ENCODE data around the gene UCP2.
A peak's percentile ranks its signal among the peaks of the same experiment; 100 is the strongest.

The UCP2 gene

DNA sequence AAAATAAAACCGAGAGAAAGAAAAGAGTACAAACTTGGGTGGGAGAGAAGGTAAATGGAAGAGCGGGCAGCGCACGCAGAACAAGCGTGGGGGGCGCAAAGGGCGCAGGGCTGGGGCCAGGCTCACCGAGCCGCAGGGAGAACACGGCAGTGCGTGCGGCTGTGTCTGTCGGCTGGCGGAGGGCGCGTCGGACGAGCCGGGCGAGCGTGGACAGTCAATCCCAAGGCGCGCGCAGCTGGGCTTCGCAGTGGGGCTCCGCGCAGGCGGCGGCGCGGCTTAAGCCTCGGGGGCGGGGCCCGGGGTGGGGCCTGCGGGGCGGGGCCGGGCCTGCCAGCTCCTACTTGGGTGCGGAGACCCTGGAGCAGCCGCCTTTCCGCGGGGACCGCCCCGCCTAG is at the start of gene UCP2:
Gene UCP2, minus strand, starts transcription at position 249 of the 395 bp plus-strand sequence. CDS start 4,465 bp downstream, outside the sequence.
- peak; percentile 22 for DNase-seq

GRCh38 chr11:74030723-74031676 is 48.4 kb upstream of the UCP2 start:
- no peak for DNase-seq

GRCh38 chr11:74025467-74026166 is 43.0 kb upstream of the UCP2 start:
- DNase-seq, result no peak

DNA sequence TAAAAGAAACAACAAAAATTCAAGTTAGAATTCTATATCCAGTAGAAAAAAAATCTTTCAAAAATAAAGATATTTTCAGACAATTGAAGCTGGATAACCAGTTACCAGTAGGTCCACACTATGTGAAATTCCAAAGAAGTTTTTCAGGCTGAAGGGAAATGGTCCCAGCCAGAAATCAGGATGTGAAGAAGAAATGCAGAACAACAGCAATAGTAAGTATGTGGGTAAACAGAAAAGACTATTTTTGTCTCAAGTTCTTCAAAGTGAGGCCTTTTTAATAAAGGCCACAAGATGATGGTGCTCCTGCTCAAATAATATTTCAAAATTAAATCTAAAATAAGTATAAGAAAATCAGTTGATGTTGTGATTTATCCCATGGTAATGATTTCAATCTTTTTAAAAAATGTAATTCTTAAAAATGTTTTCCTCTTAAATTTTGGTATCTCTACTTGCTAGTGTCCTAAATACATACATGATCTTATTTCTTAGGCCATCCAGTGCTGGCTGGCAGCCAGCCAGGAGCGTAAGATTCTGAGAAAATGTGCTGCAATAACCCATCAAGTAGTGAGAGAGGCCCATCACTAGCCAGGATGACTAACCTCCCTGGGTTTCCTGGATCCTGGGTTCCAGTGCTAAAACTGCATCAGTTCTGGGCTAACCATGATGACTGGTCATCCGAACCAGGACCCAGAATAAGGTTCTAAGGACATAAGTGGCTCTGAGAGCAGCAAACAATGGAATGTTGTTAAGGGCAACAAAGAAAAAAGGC is 41.8 kb upstream of the UCP2 start:
- DNase-seq, result no peak

DNA sequence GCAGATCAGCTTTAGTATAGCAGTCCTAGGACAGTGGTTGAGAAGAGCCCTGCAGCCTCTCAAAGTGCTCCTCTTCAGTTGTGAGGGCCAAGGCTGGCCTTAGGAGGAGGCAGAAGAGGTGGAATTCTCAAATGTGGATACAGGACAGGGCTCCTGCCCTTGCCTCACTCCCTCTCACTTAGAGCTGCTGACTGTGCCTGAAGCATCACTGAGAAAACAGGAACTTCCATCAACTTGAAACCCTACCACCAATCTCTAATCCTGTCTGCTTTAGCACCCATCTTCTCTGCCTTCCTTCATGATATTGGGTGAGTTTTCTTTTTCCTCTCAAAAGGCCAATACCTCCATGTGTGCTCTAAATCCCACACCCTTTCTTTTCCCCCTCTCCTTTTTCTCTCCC is 40.6 kb upstream of the UCP2 start:
- DNase-seq, result no peak

GRCh38 chr11:74022546-74022945 is 39.9 kb upstream of the UCP2 start:
- DNase-seq, result no peak

GRCh38 chr11:74021998-74022397 is 39.4 kb upstream of the UCP2 start:
- no peak for DNase-seq

DNA sequence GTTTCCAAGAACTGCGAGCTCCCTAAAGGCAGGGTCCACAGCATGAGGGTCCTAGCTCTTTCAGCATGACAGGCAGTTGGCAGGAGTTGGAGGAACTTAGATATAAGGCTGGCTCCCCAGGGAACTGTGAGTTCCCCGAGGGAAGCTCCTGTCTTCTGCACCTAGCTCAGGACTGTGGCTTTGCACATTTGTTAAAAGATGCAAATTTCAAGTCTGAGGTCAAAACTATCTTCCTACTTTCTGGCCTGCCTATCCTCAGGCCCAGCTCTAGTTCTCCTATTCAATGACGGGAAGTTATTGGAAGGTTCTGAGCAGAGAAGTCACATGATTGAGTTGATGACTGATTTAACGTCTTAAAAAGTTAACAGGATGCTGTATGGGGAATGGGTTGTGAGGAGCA is 37.9 kb upstream of the UCP2 start:
- DNase-seq, result no peak

- no peak for DNase-seq
These were observed 37.2 kb upstream of the UCP2 start for GRCh38 chr11:74019860-74020259.

DNA sequence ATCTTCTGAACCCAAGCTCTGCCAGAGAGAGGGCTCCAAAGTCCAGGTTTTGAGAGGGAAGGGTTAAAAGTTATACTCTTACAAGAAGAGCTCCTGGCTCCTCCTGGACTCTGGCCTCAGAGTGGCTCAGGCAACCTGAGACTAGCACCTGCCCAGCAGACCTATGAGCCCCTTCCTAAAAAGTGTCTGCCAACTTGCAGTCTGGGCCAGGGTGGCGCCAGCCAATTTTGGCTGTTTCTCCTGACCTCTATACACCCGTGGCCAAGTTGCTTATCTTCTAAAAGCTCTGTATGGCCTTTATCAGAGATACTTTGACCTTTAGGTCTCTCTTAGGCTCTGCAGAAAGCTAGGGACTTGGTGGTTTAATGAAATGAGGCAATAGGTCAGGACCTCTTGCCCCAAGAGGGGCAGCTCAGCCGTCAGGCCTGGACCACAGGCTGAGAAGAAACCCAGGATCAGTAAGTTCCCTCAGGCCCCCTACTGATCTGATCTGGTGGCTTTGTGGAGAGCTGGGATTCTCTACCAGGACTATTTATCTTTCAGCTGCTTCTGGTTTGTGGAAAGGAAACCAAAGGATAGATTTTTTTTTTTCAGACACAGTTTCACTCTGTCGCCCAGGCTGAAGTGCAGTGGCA is 36.6 kb upstream of the UCP2 start:
- no peak for DNase-seq

GRCh38 chr11:74018331-74019005 is 35.8 kb upstream of the UCP2 start:
- no peak for DNase-seq

DNA sequence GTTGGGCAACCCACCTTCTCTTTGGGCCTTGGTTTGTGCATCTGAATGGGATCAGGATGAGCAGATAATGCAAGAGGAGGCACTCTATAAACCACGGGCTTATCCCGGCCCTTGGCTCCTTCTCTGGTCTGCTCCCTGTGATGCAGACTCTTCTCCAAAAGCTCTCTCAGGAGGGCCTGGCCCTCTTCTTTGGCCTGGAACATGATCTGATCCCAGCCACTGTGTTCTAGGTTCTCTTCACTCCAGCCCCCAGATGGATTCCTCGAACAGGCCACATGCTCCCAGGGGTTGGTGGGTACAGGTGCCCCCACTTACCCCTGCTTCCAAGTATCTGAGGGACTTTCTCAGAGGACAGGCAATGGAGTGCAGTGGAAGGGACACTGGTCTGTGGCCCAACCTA is 35.0 kb upstream of the UCP2 start:
- DNase-seq, result no peak

GRCh38 chr11:74015919-74016684 is 33.5 kb upstream of the UCP2 start:
- no peak for DNase-seq

- no peak for DNase-seq
These were observed 32.2 kb upstream of the UCP2 start for GRCh38 chr11:74014880-74015279.

GRCh38 chr11:74013141-74013540 is 30.5 kb upstream of the UCP2 start:
- DNase-seq, result no peak

GRCh38 chr11:74012074-74012809 is 29.6 kb upstream of the UCP2 start:
- no peak for DNase-seq

GRCh38 chr11:74011360-74012073 is 28.9 kb upstream of the UCP2 start:
- DNase-seq, result no peak

DNA sequence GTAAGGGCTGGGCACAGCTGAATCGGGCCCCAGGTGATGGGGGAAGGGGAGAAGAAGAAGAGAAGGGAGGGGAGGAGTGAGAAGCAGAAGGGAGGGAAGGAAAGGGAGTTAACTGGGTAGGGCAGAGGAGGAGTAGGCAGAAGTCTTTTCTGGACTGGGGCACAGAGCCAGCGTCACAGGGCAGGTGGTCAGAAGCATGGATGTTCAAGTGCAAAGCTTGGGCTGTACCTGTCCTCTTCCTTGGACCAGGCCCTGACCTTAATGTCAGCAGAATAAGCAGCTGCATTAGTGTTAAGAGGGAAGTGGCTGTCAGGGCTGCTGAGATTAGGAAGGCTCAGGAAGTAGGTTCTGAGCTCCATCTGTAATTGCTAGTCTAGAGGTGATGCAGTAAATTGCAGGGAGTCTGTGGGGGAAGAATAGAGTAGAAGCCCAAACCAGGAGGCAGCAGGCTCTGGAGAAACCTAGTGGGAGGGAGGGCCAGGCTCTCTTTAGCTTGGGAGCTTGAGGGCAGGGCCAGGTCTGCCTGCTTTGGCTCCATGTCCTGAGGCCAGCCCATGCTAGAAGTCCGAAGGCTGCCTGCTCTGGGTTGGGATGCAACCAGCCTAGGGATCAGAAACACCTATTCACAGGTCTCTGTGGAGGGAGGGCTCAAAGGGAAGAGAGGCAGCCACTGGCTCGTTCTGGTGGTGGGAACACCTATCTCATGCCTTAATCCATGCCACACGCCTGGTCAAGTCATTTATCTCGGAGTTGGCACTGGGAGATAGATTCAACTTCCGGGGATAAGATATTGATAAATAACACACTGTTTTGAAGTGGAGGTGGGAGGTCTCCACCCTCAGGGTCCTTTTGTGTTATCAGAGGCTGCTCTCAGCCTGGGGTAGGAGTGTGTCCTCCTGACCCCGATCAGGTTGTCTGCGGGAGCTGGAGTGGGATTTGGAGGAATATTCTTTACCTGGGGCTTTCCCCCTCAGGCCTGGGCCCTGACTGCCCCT is 28.0 kb upstream of the UCP2 start:
- no peak for DNase-seq

Data from amniotic stem cell (primary cell).